Testis (tissue), 2 donors: ENCODE results near the gene TFF2.

Experiments
- CTCF ChIP-seq, 3 experiments: fragments of 450-650 bp in 2 of 3; fragments of 200-600 bp in 1 of 3; sonication (generic) in 1 of 3; IDR thresholded peaks; one replicate each; pipeline ENCODE4 v1.5.1; 2016 to 2019; ENCODE audit warnings: antibody characterized with exemption in 3 of 3, mild to moderate bottlenecking in 2 of 3, moderate library complexity in 1 of 3
- POLR2A ChIP-seq: fragments of 450-650 bp; IDR thresholded peaks from one replicate; pipeline ENCODE4 v1.6.1; 2017; ENCODE audit warnings: antibody characterized with exemption, mild to moderate bottlenecking, moderate library complexity

GRCh38 chr21:42306366-42307035 is 44.3 kb downstream of the TFF2 start:
- TF ChIP-seq CTCF (IDR thresholded peaks at IDR 0.05) = no peak
- TF ChIP-seq POLR2A = no peak
